Lower lobe of right lung (tissue), 2 donors: Measurements from ENCODE around the gene SAYSD1. TPM values are rescaled to one million over a fixed set of nuclear protein-coding genes. Genes with fewer than 3 reads are reported as not detected.

ENCODE experiments used
- ATAC-seq, 2 donors: fragments of 200-7000 bp; cut with Tn5 transposase; one replicate each; pipeline ENCODE4 v1.9.1; 2020 to 2022; ENCODE audit warnings: mild to moderate bottlenecking in 2 of 2, moderate library complexity in 2 of 2
- DNase-seq: peaks from one replicate; pipeline ENCODE4 v3.0.0-alpha.2; 2020
- H3K27ac ChIP-seq: fragments of 200-600 bp; one replicate; pipeline ENCODE4 v1.8.0; 2022
- H3K27me3 ChIP-seq: fragments of 200-600 bp; one replicate; pipeline ENCODE4 v1.8.0; 2022; ENCODE audit warnings: low read depth
- H3K36me3 ChIP-seq: fragments of 200-600 bp; one replicate; pipeline ENCODE4 v1.8.0; 2022; ENCODE audit warnings: mild to moderate bottlenecking
- H3K4me1 ChIP-seq: fragments of 200-600 bp; one replicate; pipeline ENCODE4 v1.8.0; 2022
- H3K4me3 ChIP-seq: fragments of 200-600 bp; one replicate; pipeline ENCODE4 v1.8.0; 2022; ENCODE audit warnings: mild to moderate bottlenecking
- H3K9me3 ChIP-seq: fragments of 200-600 bp; one replicate; pipeline ENCODE4 v1.8.0; 2022
- intact Hi-C: fragments of 100-400 bp; cut with DNase I; formaldehyde crosslinking; loops from one replicate; pipeline ENCODE4 v1.11.0; 2022
- total RNA-seq: library from RNA; stranded (reverse); fragmentation: NEBNext Ultra II Directional; extraction: Animal tissue kit (Norgen Biotek cat#: 25700); gene quantifications from one replicate; pipeline ENCODE4 v1.2.1, GENCODE V29; 2021
- TF ChIP-seq, protein P1 (sequence below): fragments of 200-600 bp; IDR thresholded peaks from one replicate; pipeline ENCODE4 v1.8.0; 2022; ENCODE audit warnings: antibody characterized with exemption, mild to moderate bottlenecking
- donor health status: DM: no; HTN: yes; CAD: no; lungs with severe emphysema.

The SAYSD1 gene
- total RNA-seq, 1 donor from 2014 or later: 15.5 TPM

- H3K9me3 ChIP-seq: no peaks in the 10 kb centered on the region
- no peak overlapping the region for H3K27ac ChIP-seq
- H3K36me3 ChIP-seq: no peaks in the 10 kb centered on the region
- DNase-seq (no peak), ATAC-seq (no peak)
- no peak overlapping the region for H3K4me3 ChIP-seq
- H3K27me3 ChIP-seq: peaks cover 4% of the 10 kb centered on the region
- intact Hi-C loops: no loop called here
- peaks cover 9% of the 10 kb centered on the region for H3K4me1 ChIP-seq
- TF ChIP-seq, protein P1, sequence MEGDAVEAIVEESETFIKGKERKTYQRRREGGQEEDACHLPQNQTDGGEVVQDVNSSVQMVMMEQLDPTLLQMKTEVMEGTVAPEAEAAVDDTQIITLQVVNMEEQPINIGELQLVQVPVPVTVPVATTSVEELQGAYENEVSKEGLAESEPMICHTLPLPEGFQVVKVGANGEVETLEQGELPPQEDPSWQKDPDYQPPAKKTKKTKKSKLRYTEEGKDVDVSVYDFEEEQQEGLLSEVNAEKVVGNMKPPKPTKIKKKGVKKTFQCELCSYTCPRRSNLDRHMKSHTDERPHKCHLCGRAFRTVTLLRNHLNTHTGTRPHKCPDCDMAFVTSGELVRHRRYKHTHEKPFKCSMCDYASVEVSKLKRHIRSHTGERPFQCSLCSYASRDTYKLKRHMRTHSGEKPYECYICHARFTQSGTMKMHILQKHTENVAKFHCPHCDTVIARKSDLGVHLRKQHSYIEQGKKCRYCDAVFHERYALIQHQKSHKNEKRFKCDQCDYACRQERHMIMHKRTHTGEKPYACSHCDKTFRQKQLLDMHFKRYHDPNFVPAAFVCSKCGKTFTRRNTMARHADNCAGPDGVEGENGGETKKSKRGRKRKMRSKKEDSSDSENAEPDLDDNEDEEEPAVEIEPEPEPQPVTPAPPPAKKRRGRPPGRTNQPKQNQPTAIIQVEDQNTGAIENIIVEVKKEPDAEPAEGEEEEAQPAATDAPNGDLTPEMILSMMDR: no peak
Measured at GRCh38 chr6:39085129-39085797, 29.7 kb downstream of the SAYSD1 start.

DNA sequence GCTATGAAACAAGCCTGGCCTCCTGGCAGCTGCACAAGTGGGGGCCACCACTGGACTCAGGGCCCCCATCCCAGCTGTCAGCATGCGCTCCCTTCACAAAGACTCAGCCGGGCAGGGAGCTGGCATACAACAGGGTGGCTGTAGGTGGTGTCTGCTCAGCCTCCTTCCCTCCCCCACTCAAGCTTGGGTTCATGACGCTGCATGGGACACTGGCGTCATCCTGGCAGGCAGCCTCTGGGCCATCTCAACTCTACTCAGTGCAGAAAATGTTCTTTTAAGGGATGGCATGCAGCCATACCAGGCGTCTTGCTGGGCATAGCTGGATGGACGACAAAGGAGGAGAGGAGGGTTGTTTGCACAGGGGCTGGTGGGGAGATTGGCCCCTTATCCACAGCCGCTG lies 30.5 kb downstream of the SAYSD1 start:
- no peak for ATAC-seq
- Histone ChIP-seq H3K9me3 (no peaks in the 10 kb centered on the region), H3K36me3 (no peaks in the 10 kb centered on the region), H3K27me3 (peaks cover 4% of the 10 kb centered on the region), H3K27ac (no peak overlapping the region), H3K4me1 (peaks cover 9% of the 10 kb centered on the region), H3K4me3 (no peak overlapping the region)
- no peak for DNase-seq
- intact Hi-C loops: no loop called here
- TF ChIP-seq, protein P1: no peak

GRCh38 chr6:39083231-39083634 lies 31.8 kb downstream of the SAYSD1 start:
- Histone ChIP-seq H3K36me3 (no peaks in the 10 kb centered on the region), H3K27me3 (no peaks in the 10 kb centered on the region), H3K9me3 (no peaks in the 10 kb centered on the region), H3K27ac (no peak overlapping the region), H3K4me1 (peaks cover 3% of the 10 kb centered on the region), H3K4me3 (no peak overlapping the region)
- DNase-seq (no peak), ATAC-seq (no peak)
- intact Hi-C loops: no loop called here
- TF ChIP-seq, protein P1: no peak

DNA sequence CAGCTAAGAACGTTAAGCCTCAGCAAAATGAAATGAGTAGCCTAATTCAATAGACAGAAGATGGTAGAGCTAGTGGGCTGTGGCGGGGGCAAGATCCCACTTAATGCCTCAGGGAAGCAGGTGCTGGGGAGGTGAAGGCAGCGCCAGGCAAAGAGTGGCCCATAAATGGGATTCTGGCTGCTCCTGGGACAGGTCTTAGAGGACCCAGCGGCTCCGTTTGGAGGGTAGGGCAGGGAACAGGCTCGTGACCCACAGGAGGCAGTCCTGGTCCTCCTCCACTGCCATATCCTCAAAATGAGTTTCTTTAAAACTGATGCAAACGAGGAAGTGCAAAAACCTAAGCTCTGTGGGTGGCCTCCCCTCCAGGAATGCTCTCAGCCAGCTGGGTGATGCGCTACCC lies 32.7 kb downstream of the SAYSD1 start:
- TF ChIP-seq, protein P1: no peak
- no peak for DNase-seq
- H3K9me3 ChIP-seq: no peaks in the 10 kb centered on the region
- no peaks in the 10 kb centered on the region for H3K27me3 ChIP-seq
- H3K4me3 ChIP-seq: no peak overlapping the region
- H3K27ac ChIP-seq: no peak overlapping the region
- no peak for ATAC-seq
- H3K4me1 ChIP-seq: no peaks in the 10 kb centered on the region
- intact Hi-C loops: no loop called here
- no peaks in the 10 kb centered on the region for H3K36me3 ChIP-seq

- Histone ChIP-seq H3K4me1 (no peaks in the 10 kb centered on the region), H3K9me3 (no peaks in the 10 kb centered on the region), H3K36me3 (no peaks in the 10 kb centered on the region), H3K4me3 (no peak overlapping the region), H3K27me3 (no peaks in the 10 kb centered on the region), H3K27ac (no peak overlapping the region)
- no peak for DNase-seq
- intact Hi-C loops: no loop called here
- TF ChIP-seq, protein P1: no peak
- ATAC-seq: no peak
Measured at GRCh38 chr6:39080246-39080875, 34.6 kb downstream of the SAYSD1 start.
